Stimulated activated CD8-positive, alpha-beta memory T cell treated with anti-CD3 and anti-CD28 coated beads, Interleukin-15, amount 100 ng/mL, for 48 hours (primary cell): Measurements from ENCODE around the gene PREP.

ENCODE experiments used
- DNase-seq, 2 donors: peaks; one replicate each; pipeline ENCODE4 v3.0.0-alpha.2; 2020; ENCODE audit warnings: low read depth in 2 of 2

PREP gene

DNA sequence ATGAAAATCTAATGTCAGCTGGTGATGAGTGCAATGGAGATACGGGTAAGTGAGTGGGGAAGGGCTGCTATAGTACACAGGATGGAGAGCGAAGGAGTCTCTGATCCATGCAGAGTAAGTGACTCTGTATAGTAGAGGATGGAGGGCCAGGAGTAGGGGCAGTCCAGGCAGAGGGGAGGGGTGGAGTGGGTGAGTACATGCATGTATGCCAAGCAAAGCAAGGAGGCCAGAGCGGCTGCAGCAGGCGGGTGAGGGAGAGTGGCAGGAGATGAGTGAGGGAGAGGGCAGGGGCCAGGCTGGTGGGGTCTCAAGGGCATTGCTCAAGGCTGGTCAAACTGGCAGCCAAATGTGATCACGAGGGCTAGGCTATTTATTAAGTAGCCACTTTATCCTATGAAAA lies 94.0 kb downstream of the PREP start:
- DNase-seq = no peak

DNA sequence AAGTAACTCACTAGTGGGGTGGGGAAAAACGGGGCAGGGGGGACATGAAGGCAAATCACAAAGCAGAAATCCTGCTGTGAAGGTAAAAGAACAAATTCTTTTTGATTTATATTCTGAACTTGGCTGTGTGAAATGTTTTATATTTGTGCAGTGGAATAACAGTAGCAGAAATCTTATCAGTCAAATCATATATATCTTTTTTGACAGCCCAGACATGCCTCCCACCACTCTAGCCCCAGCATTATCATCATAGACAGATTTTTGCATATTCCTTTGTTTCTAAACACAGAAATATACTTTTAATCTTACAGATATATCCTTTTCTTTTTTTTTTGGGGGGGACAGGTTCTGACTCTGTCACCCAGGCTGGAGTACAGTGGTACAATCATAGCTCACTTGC lies 97.4 kb downstream of the PREP start:
- DNase-seq = no peak

DNA sequence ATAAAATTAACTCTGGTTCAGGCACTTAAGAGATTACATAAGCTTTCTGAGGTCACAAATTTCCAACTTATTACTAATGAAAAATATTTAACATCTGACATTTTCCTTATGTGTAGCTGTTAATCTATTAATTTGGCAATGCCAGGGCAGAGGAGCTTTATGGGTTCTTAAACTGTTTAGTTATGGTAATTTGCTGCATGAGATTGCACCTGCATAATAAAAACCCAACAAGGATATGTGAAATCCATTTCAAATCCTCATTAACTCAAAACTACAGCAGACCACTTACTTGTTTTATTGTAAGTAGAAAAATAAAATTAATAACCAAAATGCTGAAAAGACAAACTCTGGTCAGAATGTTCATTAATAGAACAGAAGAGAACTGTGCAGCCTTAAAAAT lies 98.1 kb downstream of the PREP start:
- DNase-seq = no peak

DNA sequence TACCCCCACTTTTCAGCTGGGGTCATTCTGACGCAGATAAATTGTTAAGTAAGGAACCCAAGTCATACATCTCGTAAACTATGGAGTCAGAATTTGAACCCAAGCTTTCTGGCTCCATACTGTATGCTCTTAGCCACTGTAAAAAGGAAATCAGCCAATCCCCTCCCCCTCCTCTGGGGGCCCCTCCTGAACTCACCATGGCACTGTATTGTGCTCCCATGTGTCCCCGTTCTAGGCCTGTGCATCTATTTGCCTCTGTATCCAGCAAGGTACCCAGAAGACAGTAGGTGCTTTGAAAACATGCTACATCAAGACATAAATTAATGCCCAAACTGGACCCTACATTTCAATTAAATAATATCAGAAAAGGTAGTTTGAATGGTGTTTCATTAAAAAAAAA lies 98.5 kb downstream of the PREP start:
- no peak for DNase-seq

DNA sequence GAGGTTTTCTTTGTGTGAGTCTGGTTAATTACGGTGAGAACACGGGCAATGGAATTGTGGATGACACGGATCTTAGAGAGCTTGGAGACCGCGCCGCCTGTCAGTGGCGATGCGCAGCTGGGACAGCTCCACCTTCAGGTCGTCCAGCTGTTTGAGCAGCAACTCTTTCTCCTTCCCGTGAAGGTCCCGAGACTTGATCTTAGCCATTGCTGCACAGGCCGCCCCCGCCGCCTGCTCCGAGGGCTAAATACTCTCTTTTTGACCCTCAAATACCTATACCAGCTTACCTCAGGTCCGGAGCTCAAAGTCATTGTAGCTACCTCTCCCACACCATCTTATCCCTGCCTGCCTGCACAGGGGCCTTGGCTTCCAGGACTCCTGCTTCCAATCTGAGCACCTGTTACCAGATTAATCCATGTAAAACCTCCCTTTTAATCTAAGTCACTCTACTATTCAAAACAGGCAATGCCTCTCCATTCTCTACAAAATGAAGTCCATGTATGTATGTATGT lies 100.2 kb downstream of the PREP start:
- no peak for DNase-seq

DNA sequence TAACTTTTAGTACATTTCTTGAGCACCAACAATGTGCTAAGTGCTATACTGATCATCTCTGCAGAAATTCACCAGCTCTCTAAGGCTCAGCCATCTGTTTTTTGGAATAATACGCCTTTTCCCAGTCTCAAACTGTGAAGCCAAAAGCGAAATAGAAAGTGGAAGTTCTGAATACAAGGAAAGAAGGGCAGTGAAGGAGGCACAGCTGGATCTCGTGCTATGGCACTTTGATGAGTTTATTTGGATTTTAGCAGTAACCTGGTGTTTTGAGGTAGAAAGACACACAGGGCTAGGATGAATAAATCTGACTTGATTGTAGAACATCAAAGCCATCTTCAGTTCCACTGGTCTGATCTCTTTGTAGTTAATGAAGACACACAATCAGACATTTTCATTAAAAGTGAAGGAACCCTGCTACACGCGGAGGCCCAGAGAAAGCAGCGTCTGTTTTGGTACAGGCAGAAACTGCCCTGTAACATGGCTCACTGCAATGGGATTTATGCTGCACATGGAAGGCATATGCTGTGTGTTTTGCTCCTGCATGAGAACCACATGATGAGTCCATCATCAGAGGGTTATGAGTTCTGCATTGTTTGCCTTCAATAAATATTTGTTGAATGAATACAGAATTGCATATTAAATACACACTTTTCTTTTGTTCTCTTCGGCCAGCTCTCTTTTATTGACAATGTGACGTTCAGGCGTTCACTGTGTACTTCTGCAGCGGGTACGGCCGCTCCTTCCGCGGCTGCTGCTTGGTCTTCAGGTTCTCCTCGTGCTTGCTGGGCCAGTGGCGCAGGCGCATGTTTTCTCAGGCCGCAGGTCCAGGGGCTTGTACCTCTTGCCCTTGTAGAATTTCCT lies 100.9 kb downstream of the PREP start:
- no peak for DNase-seq

DNA sequence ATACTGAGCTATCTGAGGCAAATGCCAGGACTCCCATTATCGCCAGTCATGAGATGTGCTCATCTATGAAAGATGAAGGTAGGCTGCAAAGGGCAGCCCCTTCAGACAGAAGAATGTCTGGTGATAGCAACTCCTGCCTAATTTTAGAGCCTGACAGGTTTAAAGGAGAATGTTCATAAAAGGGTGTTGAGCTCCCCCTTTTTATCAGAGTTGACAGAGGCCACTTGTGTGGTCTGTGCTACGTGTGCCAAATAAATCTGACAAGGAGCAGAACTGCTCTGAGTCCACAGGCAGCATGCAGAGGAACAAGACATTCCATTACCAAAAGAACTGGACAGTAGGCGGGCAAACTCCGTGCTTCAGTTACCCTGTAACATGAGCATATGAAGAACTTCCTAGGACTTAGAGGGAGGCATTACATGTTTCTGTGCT lies 101.8 kb downstream of the PREP start:
- no peak for DNase-seq

DNA sequence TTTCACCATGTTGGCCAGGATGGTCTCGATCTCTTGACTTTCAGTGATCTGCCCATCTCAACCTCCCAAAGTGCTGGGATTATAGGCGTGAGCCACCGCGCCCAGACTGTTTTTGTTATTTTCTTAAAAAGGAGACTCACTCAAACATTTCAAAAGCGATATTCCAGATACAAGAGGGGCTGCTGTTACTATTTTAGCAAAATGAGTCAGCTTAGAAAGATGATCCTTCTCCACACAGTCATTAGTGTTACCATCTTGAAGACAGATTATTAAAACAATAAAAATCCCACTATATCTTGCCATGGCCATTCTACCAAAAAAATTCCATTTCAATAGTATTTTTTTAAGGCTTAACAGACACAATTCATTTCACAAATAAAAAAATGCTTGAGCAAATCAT lies 102.8 kb downstream of the PREP start:
- DNase-seq = no peak

DNA sequence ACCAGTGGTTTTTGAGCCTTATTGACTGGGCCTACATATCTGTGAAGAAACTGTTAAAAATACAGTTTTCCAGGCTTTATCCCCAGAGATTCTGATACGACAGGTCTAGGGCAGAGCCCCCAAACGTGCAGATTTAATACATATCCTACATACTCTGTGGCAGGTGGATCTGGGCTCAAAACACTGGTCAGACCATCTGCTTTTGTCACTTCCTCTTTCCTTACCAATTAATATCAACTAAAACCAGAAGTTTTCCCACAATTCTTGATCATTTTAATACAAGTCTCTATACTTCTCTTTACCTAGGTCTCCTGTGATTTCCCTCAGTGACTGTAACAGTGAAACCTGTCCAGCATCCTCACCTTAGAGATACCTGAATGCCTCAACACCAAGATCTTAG lies 108.8 kb downstream of the PREP start:
- DNase-seq = no peak

DNA sequence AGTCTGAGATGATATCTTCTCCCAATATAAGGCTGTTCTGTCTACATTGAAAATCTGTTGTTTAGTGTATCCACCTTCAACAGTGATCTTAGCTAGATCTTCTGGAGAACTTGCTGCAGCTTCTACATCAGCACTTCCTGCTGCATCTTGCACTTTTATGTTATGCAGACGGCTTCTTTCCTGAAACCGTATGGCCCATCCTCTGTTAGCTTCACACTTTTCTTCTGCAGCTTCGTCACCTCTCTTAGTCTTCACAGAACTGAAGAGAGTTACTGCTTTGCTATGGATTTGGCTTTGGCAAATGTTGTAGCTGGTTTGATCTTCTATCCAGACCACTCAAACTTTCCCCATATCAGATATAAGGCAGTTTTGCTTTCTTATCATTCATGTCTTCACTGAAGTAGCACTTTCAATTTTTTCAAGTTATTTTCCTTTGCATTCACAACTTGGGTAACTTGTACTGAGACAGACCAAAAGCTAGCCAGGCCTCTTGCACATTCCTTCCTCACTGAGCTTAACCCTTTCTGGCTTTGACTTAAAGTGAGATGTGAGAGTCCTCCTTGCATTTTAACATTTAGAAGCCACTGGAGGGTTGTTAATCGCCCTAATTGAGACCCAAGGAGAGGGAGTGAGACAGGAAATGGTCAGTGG lies 110.1 kb downstream of the PREP start:
- no peak for DNase-seq

DNA sequence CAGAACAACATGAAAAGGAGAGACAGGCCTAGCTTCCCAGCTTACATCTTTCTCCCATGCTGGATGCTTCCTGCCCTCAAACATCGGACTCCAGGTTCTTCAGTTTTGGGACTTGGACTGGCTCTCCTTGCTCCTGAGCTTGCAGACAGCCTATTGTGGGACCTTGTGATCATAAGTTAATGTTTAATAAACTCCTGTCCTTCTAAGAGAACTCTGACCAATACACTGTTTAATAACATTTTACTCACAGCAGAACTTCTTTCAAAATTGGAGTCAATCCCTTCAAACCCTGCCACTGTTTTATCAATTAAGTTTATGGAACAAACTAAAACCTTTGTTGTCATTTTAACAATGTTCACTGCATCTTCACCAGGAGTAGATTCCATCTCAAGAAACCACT lies 111.4 kb downstream of the PREP start:
- no peak for DNase-seq

DNA sequence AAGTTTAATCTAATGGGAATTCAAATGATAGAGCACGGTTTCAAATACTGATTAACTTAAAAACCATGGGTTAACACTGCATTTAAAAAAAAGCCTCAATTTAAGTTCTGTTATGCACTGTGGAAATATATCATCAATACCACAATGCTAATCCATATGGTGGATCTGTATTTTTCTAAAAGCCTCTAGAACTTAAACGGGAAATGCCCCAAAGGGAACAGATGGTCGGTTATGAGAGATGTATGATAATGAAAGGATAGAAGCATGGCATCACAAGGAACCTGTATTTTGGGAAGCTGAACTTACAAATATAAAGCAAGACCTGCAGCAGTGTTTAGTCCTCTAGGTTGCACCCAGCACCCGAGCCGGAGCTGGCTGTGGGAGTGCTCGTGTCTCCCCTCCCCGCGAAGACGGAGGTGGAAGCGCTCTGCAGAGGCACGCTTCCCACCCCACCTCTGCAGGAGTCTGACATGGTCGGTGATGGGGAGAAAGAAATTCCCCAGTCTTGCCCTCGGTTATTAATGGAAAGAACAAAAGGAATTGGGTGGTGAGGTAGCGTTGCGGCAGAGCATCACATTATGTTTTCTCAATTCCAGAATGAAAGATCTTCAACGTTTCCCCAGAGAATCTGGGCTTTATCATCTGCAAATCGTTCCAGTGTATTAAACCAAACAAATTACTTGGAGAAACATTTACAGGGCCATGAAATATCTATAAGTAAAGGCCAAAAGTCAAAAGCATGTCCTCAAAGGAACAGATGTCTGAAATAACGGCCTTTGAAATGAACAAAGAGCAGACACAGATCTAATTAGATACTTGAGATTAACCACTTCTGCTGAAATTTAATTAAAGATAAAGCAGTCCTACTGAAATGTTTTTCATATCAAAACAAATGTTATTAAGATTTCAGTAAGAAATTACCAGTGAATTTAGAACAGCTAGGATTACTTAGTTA lies 120.0 kb downstream of the PREP start:
- DNase-seq = no peak

DNA sequence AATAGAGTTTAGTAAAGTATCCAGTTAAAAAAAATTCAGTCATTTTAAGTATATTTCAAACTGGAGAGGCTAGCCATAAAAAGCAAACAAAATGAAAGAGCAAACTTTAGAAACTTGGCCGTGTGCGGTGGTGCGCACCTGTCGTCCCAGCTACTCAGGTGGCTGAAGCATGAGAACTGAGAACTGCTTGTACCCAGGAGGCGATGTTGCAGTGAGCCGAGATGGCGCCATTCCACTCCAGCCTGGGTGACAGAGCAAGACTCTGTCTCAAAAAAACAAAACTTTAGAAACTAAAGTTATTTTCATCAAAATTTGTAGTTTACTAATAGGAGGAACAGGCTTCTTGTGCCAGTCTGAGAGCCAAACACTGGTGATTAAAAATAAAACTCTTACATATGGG lies 122.8 kb downstream of the PREP start:
- no peak for DNase-seq

DNA sequence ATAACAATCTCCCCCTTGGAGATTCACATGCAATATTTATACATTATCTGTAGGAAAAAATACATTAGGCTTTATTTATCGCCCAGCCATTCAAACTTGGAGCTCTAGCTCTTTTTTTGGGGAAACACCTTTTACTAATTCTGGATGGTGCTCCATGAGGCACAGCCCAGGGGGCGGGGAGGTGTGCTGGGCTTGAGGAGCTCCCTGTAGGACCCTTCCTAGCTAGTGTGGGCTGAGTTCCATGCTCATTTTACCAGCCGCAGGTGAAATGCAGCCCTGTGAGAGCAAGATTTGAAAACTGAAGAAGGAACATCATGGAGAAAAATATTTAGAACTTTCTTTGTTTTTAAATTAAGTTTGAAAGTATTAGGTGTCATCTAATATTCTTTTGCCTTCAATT lies 123.4 kb downstream of the PREP start:
- no peak for DNase-seq

DNA sequence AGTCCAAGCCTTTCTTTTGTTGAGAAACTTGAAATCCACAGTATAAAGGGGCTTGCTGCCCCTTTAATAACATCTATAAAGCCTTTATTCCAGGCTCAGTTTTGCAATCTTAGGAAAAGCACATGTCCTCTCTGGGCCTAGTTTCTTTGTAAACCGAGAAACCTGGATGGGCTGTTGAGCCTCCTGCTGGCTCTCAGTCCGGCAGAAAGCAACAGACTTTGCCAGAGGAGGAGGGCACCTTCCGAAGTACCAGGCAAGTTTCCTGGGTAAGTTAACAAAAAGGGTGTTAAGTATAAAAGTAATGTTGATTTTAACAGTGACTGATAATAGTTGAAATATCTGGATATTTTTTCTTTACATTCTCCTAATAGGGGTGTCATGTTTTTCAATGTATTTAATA lies 124.1 kb downstream of the PREP start:
- DNase-seq = no peak

DNA sequence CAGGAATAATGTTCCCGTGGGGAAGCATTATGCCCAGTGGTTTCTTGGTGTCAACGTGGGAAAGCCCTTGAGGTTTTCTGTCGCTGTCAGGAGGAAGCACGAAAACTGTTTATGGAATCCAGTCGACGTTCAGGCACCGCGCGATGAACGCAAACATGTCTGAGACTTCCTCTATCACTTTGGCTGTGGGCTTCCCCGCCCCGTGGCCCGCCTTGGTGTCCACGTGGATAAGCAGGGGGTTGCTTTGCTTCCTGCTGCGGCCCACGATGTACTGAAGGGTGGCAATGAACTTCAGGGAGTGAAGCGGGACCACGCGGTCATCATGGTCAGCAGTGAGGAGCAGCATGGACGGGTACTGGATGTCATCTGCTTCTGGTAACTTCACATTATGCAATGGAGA lies 124.8 kb downstream of the PREP start:
- no peak for DNase-seq

DNA sequence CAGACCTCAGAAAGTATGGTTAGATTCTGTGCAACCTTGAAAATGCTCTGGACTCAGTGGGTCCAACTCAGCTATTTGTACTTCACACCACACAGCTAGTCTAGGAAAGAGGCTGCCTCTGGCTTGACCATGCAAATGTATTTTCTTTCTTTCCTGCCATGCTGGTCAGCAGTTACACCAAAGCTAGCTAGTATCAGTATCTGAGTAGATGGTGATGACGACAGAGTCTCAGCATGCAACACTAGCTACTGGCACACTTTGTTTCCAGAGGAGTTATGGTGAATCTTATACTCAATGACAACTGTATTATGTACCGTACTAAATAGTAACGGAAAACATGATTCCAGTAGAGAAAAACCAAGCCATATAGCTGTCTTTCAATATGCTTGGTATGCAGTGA lies 126.5 kb downstream of the PREP start:
- no peak for DNase-seq

DNA sequence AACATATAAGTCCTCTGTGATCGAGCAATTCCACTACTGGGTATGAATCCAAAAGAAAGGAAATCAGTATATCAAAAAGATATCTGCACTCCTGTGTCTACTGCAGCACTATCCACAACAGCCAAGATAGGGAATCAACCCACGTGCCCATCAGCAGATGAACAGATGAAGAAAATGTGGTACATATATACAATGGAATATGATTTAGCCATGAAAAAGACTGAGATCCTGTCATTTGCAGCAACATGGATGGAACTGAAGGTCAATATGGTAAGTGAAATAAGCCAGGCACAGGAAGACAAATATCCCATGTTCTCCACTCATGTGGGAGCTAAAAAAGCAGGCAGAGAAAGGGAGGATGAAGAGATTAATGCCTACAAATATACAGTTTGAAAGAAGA lies 127.3 kb downstream of the PREP start:
- no peak for DNase-seq

DNA sequence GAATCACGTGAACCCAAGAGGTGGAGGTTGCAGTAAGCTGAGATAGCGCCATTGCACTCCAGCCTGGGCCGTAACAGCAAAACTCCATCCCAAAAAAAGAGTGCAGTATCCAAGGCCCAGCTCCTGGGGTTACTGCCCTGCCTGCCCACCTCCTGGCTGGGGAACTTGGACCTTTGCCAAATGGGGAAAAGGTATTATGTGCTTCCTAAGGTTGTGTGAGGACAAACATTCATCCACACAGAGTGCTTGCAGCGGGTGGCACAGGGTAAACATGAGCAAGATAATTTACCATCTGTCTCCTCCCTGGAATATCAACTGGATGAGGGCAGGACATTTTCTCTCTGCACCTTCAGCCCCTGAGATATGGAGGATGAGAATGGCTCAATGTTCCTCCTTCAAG lies 128.2 kb downstream of the PREP start:
- no peak for DNase-seq

DNA sequence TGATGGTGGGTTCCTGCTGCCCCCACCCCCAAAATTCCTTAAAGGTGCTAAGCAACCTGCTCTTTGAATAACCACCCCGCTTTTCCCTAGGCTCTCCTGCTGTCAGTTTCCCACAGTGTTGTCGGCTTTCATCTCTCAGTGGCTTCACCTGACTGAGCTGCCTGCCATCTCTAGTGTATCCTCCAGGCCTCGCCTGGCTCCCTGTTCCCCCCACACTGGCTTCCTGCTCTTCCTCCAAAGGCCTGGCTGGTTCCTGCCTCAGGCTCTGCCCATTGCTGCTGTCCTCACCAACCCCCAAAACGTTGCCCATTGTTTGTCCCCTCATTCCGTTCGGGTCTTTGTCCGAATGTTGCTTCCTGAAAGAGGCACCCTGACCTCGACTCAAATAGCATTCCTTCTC lies 129.3 kb downstream of the PREP start:
- no peak for DNase-seq

DNA sequence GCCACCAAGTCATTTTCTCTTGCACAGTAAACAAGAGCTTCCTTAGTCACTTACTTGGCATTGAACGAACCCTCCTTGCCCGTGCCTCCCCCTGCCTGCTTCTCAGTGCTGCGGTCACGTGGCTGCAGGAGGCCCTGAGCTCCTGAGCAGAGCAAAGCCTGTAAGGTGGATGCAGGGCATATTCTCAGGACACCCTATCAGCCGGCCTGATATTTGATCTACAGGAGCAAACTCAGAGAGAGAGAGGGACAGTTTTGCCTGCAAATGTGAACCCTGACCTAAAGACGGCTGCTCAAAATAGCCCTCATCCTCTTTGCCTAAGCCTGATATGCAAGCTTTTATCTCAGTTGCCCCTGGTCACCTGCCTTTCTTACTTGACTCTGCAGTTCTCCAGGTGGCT lies 130.1 kb downstream of the PREP start:
- DNase-seq = no peak

DNA sequence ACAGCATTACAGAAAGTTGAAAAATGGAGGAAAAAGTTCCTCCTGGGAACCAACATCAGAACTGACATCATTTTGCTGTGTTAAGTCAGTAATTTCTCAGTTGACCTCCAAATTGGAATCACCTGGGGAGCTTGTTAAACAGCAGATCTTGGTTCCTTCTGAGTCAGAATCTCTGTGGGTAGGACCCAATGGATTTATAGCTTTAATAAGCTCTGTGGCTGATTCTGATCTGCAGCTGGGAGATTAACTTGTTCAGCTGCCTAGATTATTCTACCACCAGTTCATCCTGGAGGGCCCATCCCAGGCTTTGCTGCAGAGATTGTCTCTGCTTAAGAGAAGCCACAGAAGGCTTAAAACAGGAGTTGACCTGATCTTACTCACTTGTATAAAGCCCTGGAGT lies 132.4 kb downstream of the PREP start:
- DNase-seq = no peak
